ENCODE results near the gene SOCS6. TPM values are rescaled to one million over a fixed set of nuclear protein-coding genes. Genes with fewer than 3 reads are reported as not detected.

SOCS6 gene
- total and polyA plus RNA-seq, 2 of the 13 experiments (the other 11 are each of a cell fraction or from before 2014, with no cell fraction given), result 18.6 to 38.3 TPM

- TF ChIP-seq ZBTB39 (CRISPR knock-in tag; IDR thresholded peaks at IDR 0.05) (no peak), ZNF235 (CRISPR knock-in tag; IDR thresholded peaks at IDR 0.05; ENCODE audit: borderline replicate concordance) (no peak), PRDM10 (CRISPR knock-in tag; IDR thresholded peaks at IDR 0.05; ENCODE audit: low read depth) (no peak), CEBPB (IDR thresholded peaks at IDR 0.05; ENCODE audit: borderline replicate concordance, low read depth, low read length) (peak; percentile 50), ZFP36 (IDR thresholded peaks at IDR 0.05; ENCODE audit: borderline replicate concordance, low read depth, low read length, partially characterized antibody) (no peak), AFF4 (CRISPR knock-in tag; IDR thresholded peaks at IDR 0.05) (peak; percentile 41; the same call in 1 of the 2 replicates), HIC2 (CRISPR knock-in tag; IDR thresholded peaks at IDR 0.05; ENCODE audit: low read depth) (peak; percentile 93), TFAP4 (IDR thresholded peaks at IDR 0.05; ENCODE audit: borderline replicate concordance, low read depth) (no peak), FOXO4 (CRISPR knock-in tag; conservative IDR thresholded peaks at IDR 0.05) (no peak), ZBTB1 (CRISPR knock-in tag; IDR thresholded peaks at IDR 0.05; ENCODE audit: borderline replicate concordance) (no peak), ZIK1 (CRISPR knock-in tag; IDR thresholded peaks at IDR 0.05; ENCODE audit: borderline replicate concordance, low read depth) (no peak)
Observed at GRCh38 chr18:70377317-70377799, 88.5 kb downstream of the SOCS6 start (continued).

Data from HepG2 (cell line).